ENCODE measurements around the gene CC2D2B. TPM values are rescaled to one million over a fixed set of nuclear protein-coding genes. Genes with fewer than 3 reads are reported as not detected.
"Not testable (repeated sequence)": the region's sequence is repeated elsewhere in the genome, so short reads cannot be mapped to it uniquely, and the experiment has no call there.

The CC2D2B gene
- total and polyA plus RNA-seq, 4 donors: 0.13 to 12.2 (median 7.2) TPM

- Histone ChIP-seq H3K36me3 (ENCODE audit: control insufficient read depth in 1 of 2, insufficient read depth in 2 of 2, low read length in 1 of 2) (peaks cover 3 to 5% of the 10 kb centered on the region in 2 donors), H3K27me3 (ENCODE audit: control insufficient read depth in 1 of 2, insufficient read depth in 2 of 2, low read length in 1 of 2) (no peaks in the 10 kb centered on the region), H3K4me1 (ENCODE audit: control insufficient read depth in 1 of 2, insufficient read depth in 2 of 2, low read length in 2 of 2) (no peaks in the 10 kb centered on the region), H3K9me3 (ENCODE audit: control insufficient read depth, low read length) (no peaks in the 10 kb centered on the region), H3K4me3 (ENCODE audit: low read length in 2 of 2) (no peak overlapping the region), H3K27ac (ENCODE audit: low read depth in 1 of 2, low read length in 2 of 2) (no peak overlapping the region)
- DNase-seq (no peak), ATAC-seq (ENCODE audit: low FRiP score) (no peak)
- intact Hi-C loops (cut with DNase I): no loop called here
- 92 to 94% methylated on average over 4 of the region's 4 CpGs for WGBS, 2 donors
Observed at GRCh38 chr10:95867866-95868265, 39.9 kb upstream of the CC2D2B start.

GRCh38 chr10:95872158-95872711 is 35.5 kb upstream of the CC2D2B start:
- Histone ChIP-seq H3K9me3 (ENCODE audit: control insufficient read depth, low read length) (no peaks in the 10 kb centered on the region), H3K27me3 (ENCODE audit: control insufficient read depth in 1 of 2, insufficient read depth in 2 of 2, low read length in 1 of 2) (no peaks in the 10 kb centered on the region), H3K27ac (ENCODE audit: low read depth in 1 of 2, low read length in 2 of 2) (no peak overlapping the region), H3K4me1 (ENCODE audit: control insufficient read depth in 1 of 2, insufficient read depth in 2 of 2, low read length in 2 of 2) (no peaks in the 10 kb centered on the region), H3K4me3 (ENCODE audit: low read length in 2 of 2) (no peak overlapping the region), H3K36me3 (ENCODE audit: control insufficient read depth in 1 of 2, insufficient read depth in 2 of 2, low read length in 1 of 2) (peaks cover 3 to 6% of the 10 kb centered on the region in 2 donors)
- intact Hi-C loops (cut with DNase I): no loop called here
- ATAC-seq (ENCODE audit: low FRiP score) (no peak), DNase-seq (no peak)
- WGBS, 2 donors: 48 to 98% methylated on average over 2 of the region's 2 CpGs

GRCh38 chr10:95873139-95873538 is 34.6 kb upstream of the CC2D2B start:
- no peaks in the 10 kb centered on the region for H3K27me3 ChIP-seq (ENCODE audit: control insufficient read depth in 1 of 2, insufficient read depth in 2 of 2, low read length in 1 of 2)
- H3K9me3 ChIP-seq (ENCODE audit: control insufficient read depth, low read length): no peaks in the 10 kb centered on the region
- intact Hi-C loops (cut with DNase I): no loop called here
- no peaks in the 10 kb centered on the region for H3K4me1 ChIP-seq (ENCODE audit: control insufficient read depth in 1 of 2, insufficient read depth in 2 of 2, low read length in 2 of 2)
- no peak for DNase-seq
- H3K36me3 ChIP-seq (ENCODE audit: control insufficient read depth in 1 of 2, insufficient read depth in 2 of 2, low read length in 1 of 2): peaks cover 3 to 4% of the 10 kb centered on the region in 2 donors
- no peak overlapping the region for H3K4me3 ChIP-seq (ENCODE audit: low read length in 2 of 2)
- no peak for ATAC-seq (ENCODE audit: low FRiP score)
- 92 to 95% methylated on average over 2 of the region's 2 CpGs for WGBS, 2 donors
- H3K27ac ChIP-seq (ENCODE audit: low read depth in 1 of 2, low read length in 2 of 2): no peak overlapping the region

GRCh38 chr10:95873651-95874050 is 34.1 kb upstream of the CC2D2B start:
- H3K36me3 ChIP-seq (ENCODE audit: control insufficient read depth in 1 of 2, insufficient read depth in 2 of 2, low read length in 1 of 2): peaks cover 3 to 4% of the 10 kb centered on the region in 2 donors
- intact Hi-C loops (cut with DNase I): no loop called here
- DNase-seq (no peak), ATAC-seq (ENCODE audit: low FRiP score) (no peak)
- no peaks in the 10 kb centered on the region for H3K27me3 ChIP-seq (ENCODE audit: control insufficient read depth in 1 of 2, insufficient read depth in 2 of 2, low read length in 1 of 2)
- WGBS, 2 donors: 95 to 97% methylated on average over 4 of the region's 4 CpGs
- no peak overlapping the region for H3K4me3 ChIP-seq (ENCODE audit: low read length in 2 of 2)
- no peaks in the 10 kb centered on the region for H3K9me3 ChIP-seq (ENCODE audit: control insufficient read depth, low read length)
- H3K27ac ChIP-seq (ENCODE audit: low read depth in 1 of 2, low read length in 2 of 2): no peak overlapping the region
- H3K4me1 ChIP-seq (ENCODE audit: control insufficient read depth in 1 of 2, insufficient read depth in 2 of 2, low read length in 2 of 2): no peaks in the 10 kb centered on the region

- H3K9me3 ChIP-seq (ENCODE audit: control insufficient read depth, low read length); H3K36me3 ChIP-seq (ENCODE audit: control insufficient read depth in 1 of 2, insufficient read depth in 2 of 2, low read length in 1 of 2); H3K27me3 ChIP-seq (ENCODE audit: control insufficient read depth in 1 of 2, insufficient read depth in 2 of 2, low read length in 1 of 2); intact Hi-C loops (cut with DNase I); H3K4me3 ChIP-seq (ENCODE audit: low read length in 2 of 2); H3K27ac ChIP-seq (ENCODE audit: low read depth in 1 of 2, low read length in 2 of 2); H3K4me1 ChIP-seq (ENCODE audit: control insufficient read depth in 1 of 2, insufficient read depth in 2 of 2, low read length in 2 of 2); DNase-seq; ATAC-seq (ENCODE audit: low FRiP score): not testable (repeated sequence)
Observed at GRCh38 chr10:95874783-95875182, 33.0 kb upstream of the CC2D2B start.

GRCh38 chr10:95876756-95877155 is 31.0 kb upstream of the CC2D2B start:
- Histone ChIP-seq H3K27ac (ENCODE audit: low read depth in 1 of 2, low read length in 2 of 2) (no peak overlapping the region), H3K9me3 (ENCODE audit: control insufficient read depth, low read length) (no peaks in the 10 kb centered on the region), H3K36me3 (ENCODE audit: control insufficient read depth in 1 of 2, insufficient read depth in 2 of 2, low read length in 1 of 2) (peaks cover 3 to 4% of the 10 kb centered on the region in 2 donors), H3K4me3 (ENCODE audit: low read length in 2 of 2) (no peak overlapping the region), H3K4me1 (ENCODE audit: control insufficient read depth in 1 of 2, insufficient read depth in 2 of 2, low read length in 2 of 2) (peaks cover 0 to 7% of the 10 kb centered on the region in 2 donors), H3K27me3 (ENCODE audit: control insufficient read depth in 1 of 2, insufficient read depth in 2 of 2, low read length in 1 of 2) (no peaks in the 10 kb centered on the region)
- no peak for DNase-seq
- intact Hi-C loops (cut with DNase I): no loop called here
- WGBS, 2 donors: 98 to 100% methylated on average over 1 of the region's 1 CpG
- no peak for ATAC-seq (ENCODE audit: low FRiP score)

- H3K36me3 ChIP-seq (ENCODE audit: control insufficient read depth in 1 of 2, insufficient read depth in 2 of 2, low read length in 1 of 2): peaks cover 0 to 4% of the 10 kb centered on the region in 2 donors
- H3K27ac ChIP-seq (ENCODE audit: low read depth in 1 of 2, low read length in 2 of 2): no peak overlapping the region
- no peak overlapping the region for H3K4me3 ChIP-seq (ENCODE audit: low read length in 2 of 2)
- H3K27me3 ChIP-seq (ENCODE audit: control insufficient read depth in 1 of 2, insufficient read depth in 2 of 2, low read length in 1 of 2): no peaks in the 10 kb centered on the region
- peaks cover 0 to 7% of the 10 kb centered on the region in 2 donors for H3K4me1 ChIP-seq (ENCODE audit: control insufficient read depth in 1 of 2, insufficient read depth in 2 of 2, low read length in 2 of 2)
- no peak for DNase-seq
- no peaks in the 10 kb centered on the region for H3K9me3 ChIP-seq (ENCODE audit: control insufficient read depth, low read length)
- intact Hi-C loops (cut with DNase I): no loop called here
- ATAC-seq (ENCODE audit: low FRiP score): no peak
Observed at GRCh38 chr10:95877881-95878280, 29.9 kb upstream of the CC2D2B start.

GRCh38 chr10:95880704-95881103 is 27.1 kb upstream of the CC2D2B start:
- 18 to 27% methylated on average over 2 of the region's 2 CpGs for WGBS, 2 donors
- no peaks in the 10 kb centered on the region for H3K27me3 ChIP-seq (ENCODE audit: control insufficient read depth in 1 of 2, insufficient read depth in 2 of 2, low read length in 1 of 2)
- no peak overlapping the region for H3K4me3 ChIP-seq (ENCODE audit: low read length in 2 of 2)
- H3K36me3 ChIP-seq (ENCODE audit: control insufficient read depth in 1 of 2, insufficient read depth in 2 of 2, low read length in 1 of 2): no peaks in the 10 kb centered on the region
- no peak for DNase-seq
- H3K9me3 ChIP-seq (ENCODE audit: control insufficient read depth, low read length): no peaks in the 10 kb centered on the region
- intact Hi-C loops (cut with DNase I): no loop called here
- peak; percentile 22 for ATAC-seq (ENCODE audit: low FRiP score)
- H3K27ac ChIP-seq (ENCODE audit: low read depth in 1 of 2, low read length in 2 of 2): peak overlapping the region; percentile 88 to 96
- peaks cover 0 to 7% of the 10 kb centered on the region in 2 donors for H3K4me1 ChIP-seq (ENCODE audit: control insufficient read depth in 1 of 2, insufficient read depth in 2 of 2, low read length in 2 of 2)

GRCh38 chr10:95881316-95881715 is 26.5 kb upstream of the CC2D2B start:
- H3K9me3 ChIP-seq (ENCODE audit: control insufficient read depth, low read length): no peaks in the 10 kb centered on the region
- DNase-seq: no peak
- ATAC-seq (ENCODE audit: low FRiP score): peak; percentile 74
- H3K36me3 ChIP-seq (ENCODE audit: control insufficient read depth in 1 of 2, insufficient read depth in 2 of 2, low read length in 1 of 2): no peaks in the 10 kb centered on the region
- intact Hi-C loops (cut with DNase I): no loop called here
- H3K4me1 ChIP-seq (ENCODE audit: control insufficient read depth in 1 of 2, insufficient read depth in 2 of 2, low read length in 2 of 2): peaks cover 0 to 7% of the 10 kb centered on the region in 2 donors
- no peaks in the 10 kb centered on the region for H3K27me3 ChIP-seq (ENCODE audit: control insufficient read depth in 1 of 2, insufficient read depth in 2 of 2, low read length in 1 of 2)
- no peak overlapping the region for H3K4me3 ChIP-seq (ENCODE audit: low read length in 2 of 2)
- H3K27ac ChIP-seq (ENCODE audit: low read depth in 1 of 2, low read length in 2 of 2): peak overlapping the region in 1 of 2 donors; percentile 96
